Tibial nerve (tissue), 4 donors: ENCODE data around the gene PRRC2C.

Source experiments
- CTCF ChIP-seq, 5 experiments: fragments of 200-600 bp in 3 of 5; fragments of 450-650 bp in 2 of 5; sonication (generic) in 3 of 5; IDR thresholded peaks; one replicate each; pipeline ENCODE4 v1.5.1; 2016 to 2019; ENCODE audit warnings: antibody characterized with exemption in 5 of 5, mild to moderate bottlenecking in 3 of 5, moderate library complexity in 2 of 5
- EP300 ChIP-seq, 2 donors: sonication (generic); formaldehyde crosslinking; IDR thresholded peaks; one replicate each; pipeline ENCODE4 v1.6.1; 2017; ENCODE audit warnings: antibody characterized with exemption in 2 of 2, mild to moderate bottlenecking in 1 of 2
- POLR2A ChIP-seq, 2 donors: fragments of 450-650 bp; IDR thresholded peaks; one replicate each; pipeline ENCODE4 v1.6.1; 2017; ENCODE audit warnings: antibody characterized with exemption in 2 of 2, mild to moderate bottlenecking in 2 of 2, moderate library complexity in 2 of 2

- TF ChIP-seq EP300 (IDR thresholded peaks at IDR 0.05) (no peak), CTCF (IDR thresholded peaks at IDR 0.05) (no peak), POLR2A (IDR thresholded peaks at IDR 0.05) (no peak)
These were observed 28.4 kb downstream of the PRRC2C start for GRCh38 chr1:171513743-171514142.
